ENCODE data around the gene ARHGAP6.
"Not testable (repeated sequence)": the region's sequence is repeated elsewhere in the genome, so short reads cannot be mapped to it uniquely, and the experiment has no call there.

Gene ARHGAP6

GRCh38 chrX:11135564-11136185, 530.0 kb downstream of the ARHGAP6 start:
- DNase-seq, result no peak

DNA sequence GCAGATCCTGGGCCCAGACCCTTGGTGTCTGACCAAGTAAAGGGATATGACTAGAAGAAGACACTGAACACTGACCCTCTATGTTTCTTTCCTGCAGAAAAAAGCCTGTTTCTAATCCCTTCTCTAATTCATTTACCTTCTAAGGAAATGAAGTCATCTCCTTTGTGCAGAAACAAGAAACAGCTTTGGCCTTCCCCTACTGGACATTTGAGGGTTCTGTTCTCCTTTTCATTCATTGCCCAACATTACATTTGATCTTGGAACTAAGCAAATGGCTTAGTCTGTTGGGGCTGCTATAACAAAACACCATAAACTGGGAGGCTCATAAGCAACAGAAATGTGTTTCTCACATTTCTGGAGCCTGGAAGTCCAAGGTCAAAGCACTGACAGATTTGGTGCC, 534.6 kb downstream of the ARHGAP6 start:
- no peak for DNase-seq

DNA sequence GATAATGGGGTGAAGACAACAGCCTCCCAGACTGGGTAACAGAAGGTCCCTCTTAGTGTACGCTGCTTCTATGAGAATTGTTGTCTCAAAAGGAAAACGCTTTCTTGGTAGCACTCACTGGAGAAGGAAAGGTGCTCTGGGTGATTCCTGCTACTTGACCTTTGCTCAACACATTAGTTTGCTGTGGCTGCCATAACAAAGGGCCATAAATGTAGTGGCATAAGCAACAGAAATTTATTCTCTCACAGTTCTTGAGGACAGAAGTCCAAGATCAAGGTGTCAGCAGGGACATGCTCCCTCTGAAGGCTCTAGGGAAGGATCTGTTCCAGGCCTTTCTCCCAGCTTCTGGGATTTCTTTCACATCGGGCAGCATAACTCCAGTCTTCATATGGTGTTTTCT, 535.6 kb downstream of the ARHGAP6 start:
- no peak for DNase-seq

DNA sequence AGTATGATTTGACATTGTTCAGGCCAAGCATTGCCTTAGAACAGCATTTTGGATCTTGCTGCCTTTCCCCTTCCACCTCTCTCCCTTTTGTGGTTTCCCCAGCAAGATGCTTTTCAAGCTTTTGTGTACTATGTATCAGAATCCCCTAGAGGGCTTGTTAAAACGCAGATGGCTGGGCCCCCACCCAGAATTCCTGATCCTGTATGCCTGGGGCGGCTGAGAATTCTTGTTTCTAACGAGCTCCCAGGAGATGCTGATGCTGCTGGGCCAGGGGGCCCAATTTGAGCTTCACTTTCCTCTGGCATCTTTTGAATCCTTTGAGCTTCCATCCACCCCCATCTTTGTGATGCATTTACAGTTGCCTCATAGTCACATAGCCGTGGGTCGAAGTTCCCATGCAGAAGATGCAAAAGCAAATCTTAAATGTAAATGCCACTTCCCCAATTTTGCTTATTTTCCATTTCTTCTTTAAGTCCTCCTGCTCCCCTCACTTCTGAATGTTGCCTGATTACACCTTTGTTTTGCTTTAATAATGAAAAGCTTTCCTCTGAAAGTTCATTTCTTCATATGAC, 536.1 kb downstream of the ARHGAP6 start:
- DNase-seq, result no peak

DNA sequence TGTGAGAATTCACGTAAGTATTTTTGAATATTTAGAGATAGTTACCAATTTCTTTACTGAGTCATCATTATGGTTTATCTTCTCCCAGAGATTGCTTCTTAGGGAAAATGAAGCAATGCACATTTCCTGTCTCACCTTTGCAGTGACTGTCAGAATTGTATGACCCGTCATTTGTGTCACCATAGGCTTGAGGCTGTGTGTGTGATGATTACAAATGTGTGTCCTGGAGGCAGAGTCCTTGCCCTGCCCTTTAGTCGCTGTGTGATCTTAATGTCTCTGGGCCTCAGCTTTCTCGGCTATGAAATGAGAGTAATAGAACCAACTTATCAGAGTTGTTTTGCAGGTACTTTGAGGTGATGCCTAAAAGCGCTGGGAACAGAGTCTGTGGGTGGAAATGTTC, 540.7 kb downstream of the ARHGAP6 start:
- no peak for DNase-seq

GRCh38 chrX:11124112-11124511, 541.6 kb downstream of the ARHGAP6 start:
- no peak for DNase-seq

DNA sequence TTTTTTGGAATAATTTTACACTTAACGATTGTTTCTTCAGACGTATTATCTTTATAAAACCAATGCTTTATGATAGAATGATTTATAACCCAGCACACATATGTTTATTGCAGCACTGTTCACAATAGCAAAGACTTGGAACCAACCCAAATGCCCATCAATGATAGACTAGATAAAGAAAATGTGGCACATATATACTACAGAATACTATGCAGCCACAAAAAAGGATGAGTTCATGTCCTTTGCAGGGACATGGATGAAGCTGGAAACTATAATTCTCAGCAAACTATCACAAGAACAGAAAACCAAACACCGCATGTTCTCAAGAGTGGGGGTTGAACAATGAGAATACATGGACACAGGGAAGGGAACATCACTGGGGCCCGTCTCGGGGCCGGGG, 542.6 kb downstream of the ARHGAP6 start:
- DNase-seq, result not testable (repeated sequence)

DNA sequence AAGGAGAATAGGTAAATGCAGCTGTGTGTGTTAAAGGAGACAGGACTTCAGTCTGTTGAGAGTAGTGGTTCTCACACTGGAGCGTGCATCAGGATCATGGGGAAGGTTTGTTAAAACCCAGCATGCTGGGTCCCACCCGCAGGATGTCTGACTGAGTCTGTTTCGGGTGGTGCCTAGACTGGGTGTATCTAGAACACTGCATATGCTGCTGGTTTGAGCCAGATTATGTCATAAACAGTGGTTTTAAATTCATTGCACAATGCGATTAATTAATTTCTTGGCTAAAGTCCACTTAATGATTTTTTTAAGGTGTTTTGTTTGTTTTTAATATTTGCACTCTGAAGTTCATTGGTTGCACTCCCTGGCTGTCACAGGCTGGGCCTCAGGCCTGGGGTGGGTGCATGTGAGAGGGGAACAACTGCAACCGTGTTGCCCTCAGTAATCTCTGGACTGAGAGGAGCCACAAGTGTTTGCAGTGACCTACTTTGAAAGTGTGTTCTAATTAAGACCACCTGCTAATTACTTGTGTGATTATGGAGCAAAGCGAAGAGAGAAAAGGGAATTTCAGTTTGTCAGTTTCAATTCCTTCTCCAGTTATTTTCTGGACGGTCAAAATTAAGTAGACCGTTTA, 546.3 kb downstream of the ARHGAP6 start:
- no peak for DNase-seq

- DNase-seq, result no peak
These were observed 548.0 kb downstream of the ARHGAP6 start for GRCh38 chrX:11117745-11118144.

DNA sequence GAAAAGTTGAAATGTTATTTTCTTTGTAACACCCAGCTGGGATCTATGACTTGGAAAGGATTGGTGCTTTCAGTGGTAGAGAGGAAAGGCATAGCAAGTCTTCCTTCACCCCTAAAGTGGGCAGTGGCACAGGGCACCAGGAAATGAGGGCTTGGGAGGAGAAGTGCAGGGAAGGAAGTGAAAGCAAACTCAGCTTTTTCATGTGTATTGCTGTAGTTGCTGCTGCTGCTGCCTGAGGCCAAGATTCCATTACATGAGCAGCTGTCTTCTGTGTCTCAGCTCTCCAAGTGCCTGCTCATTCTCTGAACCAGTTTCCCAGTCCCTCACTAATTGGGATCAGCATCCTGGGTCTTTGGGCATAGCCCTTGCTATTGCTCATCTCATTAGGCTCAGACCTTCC, 552.0 kb downstream of the ARHGAP6 start:
- no peak for DNase-seq

GRCh38 chrX:11111947-11112346, 553.8 kb downstream of the ARHGAP6 start:
- DNase-seq, result no peak

- peak; percentile 71 to 93 for DNase-seq
These were observed 554.5 kb downstream of the ARHGAP6 start, which contains the start of gene HCCS for GRCh38 chrX:11111037-11111851. HCCS (plus strand) TSS chrX:11111332; CDS start chrX:11112061, 729 bp downstream.

DNA sequence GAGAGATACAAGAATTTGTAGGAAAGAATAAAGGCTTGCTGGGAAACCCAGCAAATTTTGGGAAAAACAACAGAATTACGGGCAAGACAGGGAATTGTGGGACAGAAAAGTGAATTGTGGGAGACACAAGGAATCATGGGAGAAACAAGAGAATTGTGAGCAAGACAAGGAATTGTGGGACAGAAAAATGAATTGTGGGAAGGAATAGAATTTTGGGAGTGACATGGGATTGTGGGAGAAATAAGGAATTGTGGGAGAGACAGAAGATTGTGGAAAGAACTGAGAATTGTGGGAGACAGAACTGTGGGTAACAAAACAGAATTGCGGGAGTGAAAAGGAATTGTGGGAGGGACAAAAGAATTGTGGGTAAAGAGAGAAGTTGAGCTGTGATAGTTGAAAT, 555.8 kb downstream of the ARHGAP6 start:
- DNase-seq, result no peak

- no peak for DNase-seq
These were observed 557.3 kb downstream of the ARHGAP6 start for GRCh38 chrX:11108253-11108941.

- DNase-seq, result no peak
These were observed 560.6 kb downstream of the ARHGAP6 start for GRCh38 chrX:11105080-11105479.

DNA sequence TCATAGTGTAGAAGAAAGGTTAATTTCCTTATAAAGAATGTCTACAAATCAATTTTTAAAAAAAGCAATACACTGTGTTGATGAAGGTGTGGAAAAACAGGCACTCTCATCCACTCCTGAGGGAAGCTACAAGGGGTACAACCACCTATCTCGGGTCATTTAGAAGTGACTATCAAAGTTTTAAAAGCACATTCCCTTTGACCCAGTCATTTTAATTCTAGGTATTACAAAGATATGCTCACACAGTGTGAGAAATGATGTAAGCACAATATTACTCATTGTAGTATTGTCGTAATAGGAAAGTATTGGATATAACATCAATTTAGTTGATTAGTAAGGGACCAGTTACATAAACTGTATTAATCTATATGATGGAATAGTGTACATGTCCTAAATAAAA, 562.0 kb downstream of the ARHGAP6 start:
- DNase-seq, result no peak

GRCh38 chrX:11103006-11103405, 562.7 kb downstream of the ARHGAP6 start:
- DNase-seq, result no peak

- DNase-seq, result peak; percentile 18 to 79
These were observed 565.3 kb downstream of the ARHGAP6 start for GRCh38 chrX:11100281-11101035.

- DNase-seq, result no peak
These were observed 566.3 kb downstream of the ARHGAP6 start for GRCh38 chrX:11099465-11099864.

DNA sequence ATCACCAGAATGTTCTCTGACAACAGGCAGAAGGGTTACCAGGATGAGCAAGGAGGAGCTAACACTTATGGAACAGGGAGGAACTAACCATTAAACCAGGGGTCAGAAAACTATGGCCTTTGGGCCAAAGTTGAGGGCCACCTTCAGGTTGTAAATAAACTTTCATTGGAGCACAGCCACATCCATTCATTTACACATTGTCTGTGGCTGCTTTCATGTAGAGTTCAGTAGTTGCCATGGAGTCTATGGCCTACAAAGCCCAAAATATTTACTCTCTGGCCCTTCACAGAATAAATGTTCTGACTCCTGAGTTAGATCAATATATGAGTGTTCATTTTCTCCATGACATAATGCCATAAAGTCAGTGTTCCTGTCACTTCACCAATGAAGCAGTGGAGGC, 567.8 kb downstream of the ARHGAP6 start:
- DNase-seq, result no peak

DNA sequence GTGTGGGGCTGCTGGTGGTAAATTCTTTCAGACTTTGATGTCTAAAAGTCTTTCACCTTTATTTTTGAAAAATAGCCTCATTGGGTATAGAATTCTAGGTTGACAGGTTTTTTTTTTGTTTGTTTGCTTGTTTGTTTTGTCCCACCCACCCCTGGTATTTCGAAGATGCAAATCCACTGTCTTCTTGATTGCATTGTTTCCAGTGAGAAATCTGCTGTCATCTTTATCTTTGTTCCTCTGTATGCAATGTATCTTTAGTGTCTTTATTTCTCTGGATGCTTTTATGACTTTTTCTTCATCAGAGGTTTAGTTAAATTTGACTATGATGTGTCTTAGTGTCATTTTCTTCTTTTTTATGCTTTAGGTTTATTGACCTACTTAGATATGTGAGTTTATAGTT, 575.9 kb downstream of the ARHGAP6 start:
- DNase-seq, result no peak

All from NCI-H526 (cell line).